ENCODE results near the gene PPP3CA. TPM values are rescaled to one million over a fixed set of nuclear protein-coding genes. Genes with fewer than 3 reads are reported as not detected.

The PPP3CA gene
- total and polyA plus RNA-seq, 2 of the 8 experiments (the other 6 are each of a cell fraction or from before 2014, with no cell fraction given) = 7.9 to 35.0 TPM

DNA sequence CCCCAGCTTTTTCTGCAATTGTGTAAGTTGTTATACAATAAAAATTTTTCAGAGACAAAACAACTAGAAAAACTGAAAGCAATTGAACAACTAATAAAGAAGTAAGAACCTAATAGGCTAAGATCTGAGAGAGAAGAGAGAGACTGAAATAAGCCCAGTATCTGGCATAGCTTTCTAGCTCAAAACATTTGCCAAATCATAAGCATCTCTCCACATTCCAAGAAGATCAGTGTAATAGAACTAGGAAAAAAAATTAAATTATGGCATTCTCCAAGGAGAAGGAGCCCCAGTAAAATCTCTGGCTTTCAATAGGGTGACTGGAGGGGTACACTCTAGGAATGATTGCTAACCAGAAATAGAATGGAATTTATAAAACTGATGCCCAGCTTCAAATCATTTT lies 19.0 kb upstream of the PPP3CA start:
- FAIRE-seq (no peak), DNase-seq (ENCODE audit: low read depth in 1 of 2, low spot score in 2 of 2) (no peak)
- H4K20me1 ChIP-seq (replicated peaks in 1 of 2; ENCODE audit: control insufficient read depth in 1 of 2, insufficient read depth in 2 of 2, low read length in 2 of 2) = no peaks in the 10 kb centered on the region
- no peaks in the 10 kb centered on the region; the same call in 1 of the 2 replicates for H3K23me2 ChIP-seq (ENCODE audit: low read depth, low read length)
- no peak overlapping the region for H4K91ac ChIP-seq (replicated peaks; ENCODE audit: insufficient read length, low read length)
- no peak overlapping the region for H3K4me2 ChIP-seq (ENCODE audit: insufficient read depth in 1 of 2, low read depth in 2 of 2, low read length in 2 of 2)
- no peaks in the 10 kb centered on the region for H3K4me1 ChIP-seq (replicated peaks in 1 of 4; ENCODE audit: control insufficient read depth in 3 of 4, insufficient read depth in 4 of 4, low read length in 3 of 4)
- no peak overlapping the region for H3K14ac ChIP-seq (ENCODE audit: insufficient read length)
- no peaks in the 10 kb centered on the region for H3K36me3 ChIP-seq (ENCODE audit: control insufficient read depth in 2 of 4, insufficient read depth in 4 of 4, low read length in 3 of 4)
- no peak overlapping the region for H4K8ac ChIP-seq (ENCODE audit: extremely low read depth, insufficient read depth, low read length)
- H2BK120ac ChIP-seq (replicated peaks; ENCODE audit: low read depth, low read length) = no peak overlapping the region
- H3K79me2 ChIP-seq (ENCODE audit: control insufficient read depth in 1 of 2, insufficient read depth in 2 of 2, low read length in 2 of 2) = no peaks in the 10 kb centered on the region
- H2AFZ ChIP-seq (ENCODE audit: low read length) = no peak overlapping the region
- H3K9ac ChIP-seq (replicated peaks in 1 of 4; ENCODE audit: extremely low read depth in 1 of 4, low read depth in 3 of 4, low read length in 3 of 4) = no peak overlapping the region
- H3K56ac ChIP-seq (replicated peaks; ENCODE audit: insufficient read length, low read depth, low read length) = no peak overlapping the region
- no peak overlapping the region for H2BK12ac ChIP-seq (ENCODE audit: low read depth, low read length)
- no peak overlapping the region for H3K4me3 ChIP-seq (ENCODE audit: extremely low read depth in 1 of 4, insufficient read depth in 2 of 4, low read depth in 3 of 4, low read length in 4 of 4)
- no peaks in the 10 kb centered on the region for H3K79me1 ChIP-seq (ENCODE audit: low read depth, low read length)
- ChIA-PET CTCF (ENCODE audit: partially characterized antibody) (interaction anchor here (1.2 kb wide), 1 partner anchor 8 kb away, joined by 4 read pairs; no protein-coding TSS in a partner anchor), POLR2A (ENCODE audit: partially characterized antibody) (interaction anchor here (0.9 to 1.0 kb wide), 2 partner anchors 10 to 18 kb away, joined by 3 read pairs; no protein-coding TSS in a partner anchor)
- no peak overlapping the region for H2AK5ac ChIP-seq (ENCODE audit: low read depth, low read length)
- H3K23ac ChIP-seq (ENCODE audit: insufficient read length) = no peak overlapping the region
- no peak overlapping the region for H3K18ac ChIP-seq (ENCODE audit: extremely low read depth, low read length)
- H3K4ac ChIP-seq (replicated peaks; ENCODE audit: insufficient read length, low read depth, low read length) = no peak overlapping the region
- H3K27ac ChIP-seq (ENCODE audit: low read depth, low read length) = no peak overlapping the region
- H2BK5ac ChIP-seq (ENCODE audit: low read depth, low read length) = no peak overlapping the region
- no peaks in the 10 kb centered on the region for H3K27me3 ChIP-seq (replicated peaks in 1 of 4; ENCODE audit: control insufficient read depth in 3 of 4, extremely low read depth in 1 of 4, insufficient read depth in 3 of 4, low read length in 3 of 4)
- no peak overlapping the region for H2BK15ac ChIP-seq (ENCODE audit: low read length)
- H3K9me3 ChIP-seq (ENCODE audit: insufficient read depth in 2 of 2, low read depth in 1 of 2, low read length in 1 of 2) = no peaks in the 10 kb centered on the region
- no peak overlapping the region for H4K5ac ChIP-seq (ENCODE audit: insufficient read length, low read depth, low read length)
- H2BK20ac ChIP-seq (ENCODE audit: low read length) = no peak overlapping the region
- TF ChIP-seq KDM4A (IDR thresholded peaks at IDR 0.05; ENCODE audit: low read depth, low read length, severe bottlenecking) = no peak
- no peak for TF ChIP-seq CBX5 (IDR thresholded peaks at IDR 0.05; ENCODE audit: low read depth, low read length)
- no peak for TF ChIP-seq BACH1 (IDR thresholded peaks at IDR 0.05; ENCODE audit: low read length)
- TF ChIP-seq, protein P1, sequence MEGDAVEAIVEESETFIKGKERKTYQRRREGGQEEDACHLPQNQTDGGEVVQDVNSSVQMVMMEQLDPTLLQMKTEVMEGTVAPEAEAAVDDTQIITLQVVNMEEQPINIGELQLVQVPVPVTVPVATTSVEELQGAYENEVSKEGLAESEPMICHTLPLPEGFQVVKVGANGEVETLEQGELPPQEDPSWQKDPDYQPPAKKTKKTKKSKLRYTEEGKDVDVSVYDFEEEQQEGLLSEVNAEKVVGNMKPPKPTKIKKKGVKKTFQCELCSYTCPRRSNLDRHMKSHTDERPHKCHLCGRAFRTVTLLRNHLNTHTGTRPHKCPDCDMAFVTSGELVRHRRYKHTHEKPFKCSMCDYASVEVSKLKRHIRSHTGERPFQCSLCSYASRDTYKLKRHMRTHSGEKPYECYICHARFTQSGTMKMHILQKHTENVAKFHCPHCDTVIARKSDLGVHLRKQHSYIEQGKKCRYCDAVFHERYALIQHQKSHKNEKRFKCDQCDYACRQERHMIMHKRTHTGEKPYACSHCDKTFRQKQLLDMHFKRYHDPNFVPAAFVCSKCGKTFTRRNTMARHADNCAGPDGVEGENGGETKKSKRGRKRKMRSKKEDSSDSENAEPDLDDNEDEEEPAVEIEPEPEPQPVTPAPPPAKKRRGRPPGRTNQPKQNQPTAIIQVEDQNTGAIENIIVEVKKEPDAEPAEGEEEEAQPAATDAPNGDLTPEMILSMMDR (IDR thresholded peaks at IDR 0.05; ENCODE audit: control extremely low read depth in 1 of 3, insufficient read depth in 1 of 3, low read depth in 1 of 3, low read length in 3 of 3) = no peak
- TF ChIP-seq RNF2 (IDR thresholded peaks at IDR 0.05; ENCODE audit: borderline replicate concordance, low read depth, low read length, missing control alignments, poor library complexity, severe bottlenecking) = no peak
- no peak for TF ChIP-seq POU5F1 (IDR thresholded peaks at IDR 0.05; ENCODE audit: low read depth, low read length)
- no peak for TF ChIP-seq TAF7 (optimal IDR thresholded peaks at IDR 0.05; ENCODE audit: borderline replicate concordance, low read depth, low read length)
- TF ChIP-seq MAX (IDR thresholded peaks at IDR 0.05) = no peak
- TF ChIP-seq TEAD4 (IDR thresholded peaks at IDR 0.05; ENCODE audit: low read depth, low read length) = no peak
- TF ChIP-seq, protein P2, sequence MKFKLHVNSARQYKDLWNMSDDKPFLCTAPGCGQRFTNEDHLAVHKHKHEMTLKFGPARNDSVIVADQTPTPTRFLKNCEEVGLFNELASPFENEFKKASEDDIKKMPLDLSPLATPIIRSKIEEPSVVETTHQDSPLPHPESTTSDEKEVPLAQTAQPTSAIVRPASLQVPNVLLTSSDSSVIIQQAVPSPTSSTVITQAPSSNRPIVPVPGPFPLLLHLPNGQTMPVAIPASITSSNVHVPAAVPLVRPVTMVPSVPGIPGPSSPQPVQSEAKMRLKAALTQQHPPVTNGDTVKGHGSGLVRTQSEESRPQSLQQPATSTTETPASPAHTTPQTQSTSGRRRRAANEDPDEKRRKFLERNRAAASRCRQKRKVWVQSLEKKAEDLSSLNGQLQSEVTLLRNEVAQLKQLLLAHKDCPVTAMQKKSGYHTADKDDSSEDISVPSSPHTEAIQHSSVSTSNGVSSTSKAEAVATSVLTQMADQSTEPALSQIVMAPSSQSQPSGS (IDR thresholded peaks at IDR 0.05; ENCODE audit: low read length) = no peak

Data from H1 (cell line).